Heart left ventricle (tissue), 16 donors: Measurements from ENCODE around the gene SPOPL. TPM values are rescaled to one million over a fixed set of nuclear protein-coding genes. Genes with fewer than 3 reads are reported as not detected.

Source experiments
- ATAC-seq, 4 donors: fragments of 200-7000 bp; cut with Tn5 transposase; one replicate each; pipeline ENCODE4 v1.9.1; 2020 to 2022; ENCODE audit warnings: moderate library complexity in 4 of 4, mild to moderate bottlenecking in 3 of 4, moderate number of reproducible peaks in 1 of 4
- DNase-seq, 5 donors: peaks; one replicate each; pipeline ENCODE4 v3.0.0-alpha.2; 2020
- H3K27ac ChIP-seq, 12 donors: fragments of 200-600 bp; sonication (generic) in 4 of 12; one replicate each; pipeline versions ENCODE4 v1.5.0 to v1.8.0; 2016 to 2022; ENCODE audit warnings: mild to moderate bottlenecking in 2 of 12
- H3K27me3 ChIP-seq, 9 donors: fragments of 200-600 bp; sonication (generic) in 2 of 9; one replicate each; pipeline versions ENCODE4 v1.5.1 to v1.8.0; 2016 to 2022; ENCODE audit warnings: mild to moderate bottlenecking in 3 of 9
- H3K36me3 ChIP-seq, 9 donors: fragments of 200-600 bp; sonication (generic) in 2 of 9; one replicate each; pipeline versions ENCODE4 v1.5.0 to v1.8.0; 2018 to 2022; ENCODE audit warnings: mild to moderate bottlenecking in 2 of 9
- H3K4me1 ChIP-seq, 12 donors: fragments of 200-600 bp; sonication (generic) in 4 of 12; one replicate each; pipeline versions ENCODE4 v1.5.0 to v1.8.0; 2016 to 2022; ENCODE audit warnings: mild to moderate bottlenecking in 3 of 12
- H3K4me3 ChIP-seq, 12 donors: fragments of 200-600 bp; sonication (generic) in 4 of 12; one replicate each; pipeline versions ENCODE4 v1.5.0 to v1.8.0; 2017 to 2022; ENCODE audit warnings: mild to moderate bottlenecking in 9 of 12, moderate library complexity in 4 of 12
- H3K9me3 ChIP-seq, 12 donors: fragments of 200-600 bp; sonication (generic) in 4 of 12; one replicate each; pipeline versions ENCODE4 v1.5.0 to v1.8.0; 2016 to 2022; ENCODE audit warnings: mild to moderate bottlenecking in 1 of 12
- POLR2A ChIP-seq, 2 donors: fragments of 450-650 bp; IDR thresholded peaks; one replicate each; pipeline ENCODE4 v1.6.1; 2017; ENCODE audit warnings: antibody characterized with exemption in 2 of 2, mild to moderate bottlenecking in 2 of 2, moderate library complexity in 2 of 2
- WGBS, 4 donors: extraction: QIAGEN DNeasy Blood & Tissue Kit in 2 of 4; methylation state at CpG; one replicate each; pipeline versions ENCODE4 v1.1.5 to v1.1.7; 2013 to 2018; 5-methylcytosine and 5-hydroxymethylcytosine counted together
- intact Hi-C, 10 donors: fragments of 100-400 bp; cut with DNase I; formaldehyde crosslinking; loops; one replicate each; pipeline versions ENCODE4 v1.11.1 to v1.14.2; 2022
- polyA plus RNA-seq, 2 donors: library from polyadenylated mRNA; stranded (reverse); fragments of 200-250 nt; gene quantifications; one replicate each; pipeline ENCODE4 v1.2.3, GENCODE V29; 2013
- total RNA-seq, 9 donors: library from RNA; depleted of rRNA in 2 of 9; stranded (reverse); fragments of >200 nt in 2 of 9; fragmentation: NEBNext Ultra II Directional in 3 of 9; extraction: Animal tissue kit (Norgen Biotek cat#: 25700) in 3 of 9; gene quantifications; one replicate each; pipeline versions ENCODE4 v1.1.0 to v1.2.4, GENCODE V29; 2016 to 2023
- TF ChIP-seq, protein P1 (sequence below), 12 donors: fragments of 200-600 bp; sonication (generic) in 4 of 12; IDR thresholded peaks; one replicate each; pipeline versions ENCODE4 v1.5.0 to v1.8.0; 2018 to 2022; ENCODE audit warnings: antibody characterized with exemption in 12 of 12, mild to moderate bottlenecking in 5 of 12
- donor health status: ischemic (EF 13 %, LVEDD 7.1; RV severe dilation, severe dysfunction).
- donor health status: healthy with polysubstance abuse.
- donor health status: DM: no; HTN: yes; CAD: no.
- donor health status: DM: no; HTN: no; CAD: no.
- donor health status: ischemic (EF 25% LVEDD 6.9; RV normal size, moderate dysfunction).
- donor health status: ischemic (EF 25% LVEDD 5.7; RV mildly dilated, moderate dysfunction).
- donor health status: healthy.
- donor health status: DM: yes; HTN: yes; CAD: no.
- donor health status: ischemic (EF 35%, LVEDD 5.7; RV mildly dilated, moderate dysfunction).
- donor health status: nonischemic (EF 11% LVEDD 7.7; RV severe dilation, severe dysfunction).
- donor health status: DM: yes; HTN: yes; CAD: no.
- donor health status: PGD.
- donor health status: ischemic (EF 29% LVEDD 5.4; RV normal size, mild dysfunction).
- donor health status: nonischemic (EF 23%, LVEDD 6.1; RV moderate dilation, normal function).

SPOPL gene
- total and polyA plus RNA-seq, 11 donors = 3.0 to 20.6 (median 14.9) TPM

DNA sequence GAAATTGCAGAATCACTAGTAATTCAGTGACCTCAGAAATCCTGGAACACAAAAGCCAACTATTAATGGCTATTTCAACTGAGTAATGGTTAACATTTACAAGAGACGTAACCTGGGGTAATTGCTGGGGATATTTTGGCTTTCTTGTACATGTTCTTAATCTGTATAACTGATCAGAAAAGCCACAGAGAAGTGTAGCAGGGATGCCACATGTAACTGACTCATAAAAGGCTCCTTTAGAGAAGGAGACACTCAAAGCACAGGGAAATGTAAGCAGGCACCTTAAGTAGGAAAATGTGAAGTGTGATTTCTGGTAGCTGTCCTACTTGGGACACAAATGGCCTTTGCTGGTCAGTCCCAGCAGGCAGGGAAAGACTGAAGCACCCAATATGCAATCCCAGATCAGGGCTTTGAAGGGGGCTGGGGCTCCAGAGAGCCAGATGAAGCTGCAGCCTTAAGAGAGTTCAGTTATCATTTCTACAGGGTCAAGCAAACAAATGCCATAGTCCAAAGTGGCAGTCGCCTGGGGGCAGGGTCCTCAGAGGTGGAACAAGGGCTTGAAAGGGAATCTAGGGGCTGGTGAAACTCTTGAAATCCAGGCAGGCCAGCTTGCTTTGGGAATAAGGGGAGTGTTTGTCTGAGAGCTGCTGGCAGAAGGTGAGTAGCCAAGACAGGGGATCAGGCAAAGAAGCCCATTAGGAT is 7.2 kb upstream of the SPOPL start:
- no peaks in the 10 kb centered on the region for H3K9me3 ChIP-seq
- ATAC-seq (no peak), DNase-seq (no peak)
- TF ChIP-seq POLR2A (IDR thresholded peaks at IDR 0.05) = no peak
- TF ChIP-seq, protein P1, sequence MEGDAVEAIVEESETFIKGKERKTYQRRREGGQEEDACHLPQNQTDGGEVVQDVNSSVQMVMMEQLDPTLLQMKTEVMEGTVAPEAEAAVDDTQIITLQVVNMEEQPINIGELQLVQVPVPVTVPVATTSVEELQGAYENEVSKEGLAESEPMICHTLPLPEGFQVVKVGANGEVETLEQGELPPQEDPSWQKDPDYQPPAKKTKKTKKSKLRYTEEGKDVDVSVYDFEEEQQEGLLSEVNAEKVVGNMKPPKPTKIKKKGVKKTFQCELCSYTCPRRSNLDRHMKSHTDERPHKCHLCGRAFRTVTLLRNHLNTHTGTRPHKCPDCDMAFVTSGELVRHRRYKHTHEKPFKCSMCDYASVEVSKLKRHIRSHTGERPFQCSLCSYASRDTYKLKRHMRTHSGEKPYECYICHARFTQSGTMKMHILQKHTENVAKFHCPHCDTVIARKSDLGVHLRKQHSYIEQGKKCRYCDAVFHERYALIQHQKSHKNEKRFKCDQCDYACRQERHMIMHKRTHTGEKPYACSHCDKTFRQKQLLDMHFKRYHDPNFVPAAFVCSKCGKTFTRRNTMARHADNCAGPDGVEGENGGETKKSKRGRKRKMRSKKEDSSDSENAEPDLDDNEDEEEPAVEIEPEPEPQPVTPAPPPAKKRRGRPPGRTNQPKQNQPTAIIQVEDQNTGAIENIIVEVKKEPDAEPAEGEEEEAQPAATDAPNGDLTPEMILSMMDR (IDR thresholded peaks at IDR 0.05) = no peak
- no peaks in the 10 kb centered on the region for H3K27me3 ChIP-seq
- H3K4me3 ChIP-seq = no peak overlapping the region
- no peaks in the 10 kb centered on the region for H3K36me3 ChIP-seq
- WGBS, 4 donors = 81 to 90% (median 86%) methylated on average over 2 of the region's 2 CpGs
- peaks cover 0 to 13% (median 0%) of the 10 kb centered on the region in 12 donors for H3K4me1 ChIP-seq
- intact Hi-C loops = no loop called here
- H3K27ac ChIP-seq = no peak overlapping the region

DNA sequence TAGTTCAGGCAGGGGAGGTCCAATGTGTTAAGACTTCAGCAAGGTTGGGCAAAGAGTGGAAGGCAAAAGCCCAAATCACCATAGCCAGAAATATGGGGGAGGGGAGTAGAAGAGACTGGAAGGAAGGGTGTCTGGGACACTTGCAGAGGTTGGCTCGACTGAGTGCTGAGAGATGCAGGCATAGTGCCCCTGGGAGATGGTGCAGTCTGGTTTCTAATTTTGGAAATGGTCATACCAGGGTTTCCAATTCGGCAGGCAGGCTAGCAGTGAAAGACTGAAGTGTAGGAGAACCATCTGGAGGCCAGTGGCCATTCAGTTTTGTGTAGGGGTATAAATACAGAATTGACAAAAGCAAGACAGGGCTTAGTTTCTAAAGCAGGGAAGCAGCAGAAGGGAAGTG is 6.2 kb upstream of the SPOPL start:
- ATAC-seq = peak; percentile 42 to 89 (median 82)
- H3K4me1 ChIP-seq = peaks cover 0 to 17% (median 4%) of the 10 kb centered on the region in 12 donors

DNA sequence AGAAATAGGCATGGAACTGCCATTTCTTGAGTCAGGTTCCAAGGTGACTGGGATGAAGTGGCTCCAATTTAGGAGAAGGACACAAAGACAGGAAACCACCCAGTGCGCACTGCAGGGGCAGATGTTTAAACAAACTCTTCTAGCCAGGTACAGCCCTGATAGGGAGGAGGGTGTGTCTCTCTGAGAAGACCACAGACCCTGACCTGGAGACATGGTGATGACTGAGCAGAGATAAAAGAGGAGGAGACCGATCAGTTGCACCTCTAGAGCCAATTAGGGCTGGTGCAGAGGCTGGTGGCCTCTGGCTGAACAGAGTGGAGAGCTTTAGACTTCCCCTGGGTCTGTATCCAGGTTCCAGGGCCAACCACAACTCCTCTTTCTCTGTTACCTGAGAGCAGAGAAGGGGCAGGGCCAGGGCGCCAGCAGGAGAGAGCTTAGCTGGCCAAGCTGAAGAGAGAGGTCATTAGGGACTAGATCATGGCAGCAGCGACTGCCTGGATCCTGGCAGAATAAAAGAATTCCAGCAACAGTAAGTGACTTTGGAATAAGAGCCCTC is 5.4 kb upstream of the SPOPL start:
- WGBS, 4 donors = 94 to 96% (median 95%) methylated on average over 3 to 4 of the region's 4 CpGs
- ATAC-seq = no peak
- intact Hi-C loops = no loop called here
- TF ChIP-seq POLR2A (IDR thresholded peaks at IDR 0.05) = no peak
- TF ChIP-seq, protein P1 (IDR thresholded peaks at IDR 0.05) = no peak
- H3K4me3 ChIP-seq = no peak overlapping the region
- no peak overlapping the region for H3K27ac ChIP-seq
- no peak for DNase-seq
- no peaks in the 10 kb centered on the region for H3K36me3 ChIP-seq
- H3K27me3 ChIP-seq = no peaks in the 10 kb centered on the region
- no peaks in the 10 kb centered on the region for H3K9me3 ChIP-seq
- H3K4me1 ChIP-seq = peaks cover 0 to 25% (median 10%) of the 10 kb centered on the region in 12 donors

More for the DNA sequence above, 6.2 kb upstream of the SPOPL start:
- intact Hi-C loops = no loop called here
- H3K27ac ChIP-seq = peak overlapping the region in 2 of 12 donors; percentile 30 to 44
- DNase-seq = peak in 2 of 5 donors; percentile 28 to 48
- TF ChIP-seq, protein P1 (IDR thresholded peaks at IDR 0.05) = no peak
- no peak for TF ChIP-seq POLR2A (IDR thresholded peaks at IDR 0.05)
- no peaks in the 10 kb centered on the region for H3K36me3 ChIP-seq
- H3K27me3 ChIP-seq = no peaks in the 10 kb centered on the region
- H3K9me3 ChIP-seq = no peaks in the 10 kb centered on the region
- no peak overlapping the region for H3K4me3 ChIP-seq
- WGBS, 4 donors = 42 to 49% (median 46%) methylated on average over 2 of the region's 2 CpGs

DNA sequence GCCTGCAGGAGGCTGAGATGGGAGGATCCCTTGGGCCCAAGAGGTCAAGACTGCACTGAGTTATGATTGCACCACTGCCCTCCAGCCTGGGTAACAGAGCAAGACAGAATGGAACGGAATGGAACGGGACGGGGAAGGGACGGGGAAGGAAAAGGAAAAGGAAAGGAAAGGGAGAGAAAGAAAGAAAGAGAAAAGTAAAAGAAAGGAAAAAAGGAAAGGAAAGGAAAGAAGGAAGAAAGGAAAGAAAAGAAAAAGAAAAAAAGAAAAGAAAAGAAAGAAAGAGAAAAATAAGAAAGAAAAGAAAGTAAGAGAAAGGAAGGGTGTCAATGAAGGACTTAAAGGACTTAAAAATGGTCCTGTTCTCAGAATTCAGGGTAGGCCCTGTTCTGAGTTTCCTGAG is 4.3 kb upstream of the SPOPL start:
- TF ChIP-seq POLR2A (IDR thresholded peaks at IDR 0.05) = no peak
- TF ChIP-seq, protein P1 (IDR thresholded peaks at IDR 0.05) = no peak
- Histone ChIP-seq H3K9me3 (no peaks in the 10 kb centered on the region), H3K36me3 (no peaks in the 10 kb centered on the region), H3K4me1 (peaks cover 0 to 25% (median 12%) of the 10 kb centered on the region in 12 donors), H3K4me3 (no peak overlapping the region), H3K27me3 (no peaks in the 10 kb centered on the region), H3K27ac (no peak overlapping the region)
- ATAC-seq = no peak
- intact Hi-C loops = no loop called here
- WGBS, 4 donors = 96 to 99% (median 97%) methylated on average over 4 of the region's 4 CpGs
- no peak for DNase-seq
